ENCODE results near the gene SGK2.

DNA sequence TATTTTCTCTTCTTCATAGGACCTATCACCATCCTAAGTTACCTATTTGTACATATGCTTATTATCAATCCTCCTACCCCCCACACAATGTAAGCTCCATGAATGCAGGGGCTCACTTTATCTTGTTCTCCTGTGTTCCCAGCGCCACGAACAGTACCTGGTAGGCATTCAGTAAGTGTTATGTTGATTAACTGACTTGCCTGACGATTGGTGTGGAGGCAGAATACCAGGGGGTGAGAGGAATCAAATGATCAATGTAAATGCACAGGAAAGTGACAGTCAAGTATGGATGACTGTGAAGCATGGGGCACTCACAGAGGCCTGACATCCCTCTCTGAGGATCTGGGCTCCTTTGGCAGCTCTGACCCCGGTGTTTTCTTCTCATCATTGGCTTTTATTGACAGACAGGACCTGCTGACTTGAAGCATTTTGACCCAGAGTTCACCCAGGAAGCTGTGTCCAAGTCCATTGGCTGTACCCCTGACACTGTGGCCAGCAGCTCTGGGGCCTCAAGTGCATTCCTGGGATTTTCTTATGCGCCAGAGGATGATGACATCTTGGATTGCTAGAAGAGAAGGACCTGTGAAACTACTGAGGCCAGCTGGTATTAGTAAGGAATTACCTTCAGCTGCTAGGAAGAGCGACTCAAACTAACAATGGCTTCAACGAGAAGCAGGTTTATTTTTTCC, 25.8 kb downstream of the SGK2 start:
- TF ChIP-seq, protein P1, sequence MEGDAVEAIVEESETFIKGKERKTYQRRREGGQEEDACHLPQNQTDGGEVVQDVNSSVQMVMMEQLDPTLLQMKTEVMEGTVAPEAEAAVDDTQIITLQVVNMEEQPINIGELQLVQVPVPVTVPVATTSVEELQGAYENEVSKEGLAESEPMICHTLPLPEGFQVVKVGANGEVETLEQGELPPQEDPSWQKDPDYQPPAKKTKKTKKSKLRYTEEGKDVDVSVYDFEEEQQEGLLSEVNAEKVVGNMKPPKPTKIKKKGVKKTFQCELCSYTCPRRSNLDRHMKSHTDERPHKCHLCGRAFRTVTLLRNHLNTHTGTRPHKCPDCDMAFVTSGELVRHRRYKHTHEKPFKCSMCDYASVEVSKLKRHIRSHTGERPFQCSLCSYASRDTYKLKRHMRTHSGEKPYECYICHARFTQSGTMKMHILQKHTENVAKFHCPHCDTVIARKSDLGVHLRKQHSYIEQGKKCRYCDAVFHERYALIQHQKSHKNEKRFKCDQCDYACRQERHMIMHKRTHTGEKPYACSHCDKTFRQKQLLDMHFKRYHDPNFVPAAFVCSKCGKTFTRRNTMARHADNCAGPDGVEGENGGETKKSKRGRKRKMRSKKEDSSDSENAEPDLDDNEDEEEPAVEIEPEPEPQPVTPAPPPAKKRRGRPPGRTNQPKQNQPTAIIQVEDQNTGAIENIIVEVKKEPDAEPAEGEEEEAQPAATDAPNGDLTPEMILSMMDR (IDR thresholded peaks at IDR 0.05 in 4 of 5, conservative IDR thresholded peaks at IDR 0.05 in 1 of 5) = no peak
- TF ChIP-seq POLR2A (IDR thresholded peaks at IDR 0.05) = no peak
